Measurements from ENCODE around the gene MEN1. TPM values are rescaled to one million over a fixed set of nuclear protein-coding genes. Genes with fewer than 3 reads are reported as not detected.

Gene MEN1
- total and polyA plus RNA-seq, 9 of the 15 experiments (the other 6 are each of a cell fraction or from before 2014, with no cell fraction given), result 3.4 to 57.2 (median 19.3) TPM

- no peak overlapping the region; a peak in 1 of 4 replicates for H3K9ac ChIP-seq (ENCODE audit: insufficient read depth in 1 of 2, low read depth in 2 of 2, low read length in 2 of 2)
- no peak overlapping the region for H3K4me2 ChIP-seq (ENCODE audit: insufficient read depth, low read length)
- H3K4me3 ChIP-seq, result no peak overlapping the region
- POLR2A ChIA-PET, result interaction anchor here (0.6 to 2.0 kb wide), 5 partner anchors 9 to 28 kb away, joined by 3 to 6 read pairs (median 3); partner anchors contain the start of genes MAP4K2 and SF1
- FAIRE-seq (no peak), ATAC-seq (no peak), DNase-seq (ENCODE audit: extremely low read depth in 1 of 4, low spot score in 3 of 4) (no peak)
- intact Hi-C loops (cut with micrococcal nuclease), result no loop called here
- H4K20me1 ChIP-seq (replicated peaks; ENCODE audit: control insufficient read depth, insufficient read depth, low read length), result no peaks in the 10 kb centered on the region
- in situ Hi-C loops (cut with MboI), result no loop called here
- BruUV-seq (replicated peaks), result no TSS peak
- CTCF ChIA-PET (ENCODE audit: low intra/inter-chr PET ratio), result no interaction called here
- peaks cover 0 to 41% of the 10 kb centered on the region in 2 experiments; a peak in 3 of 5 replicates for H3K4me1 ChIP-seq (replicated peaks in 1 of 2; ENCODE audit: control insufficient read depth in 2 of 2, insufficient read depth in 2 of 2, low read length in 2 of 2)
- H3K9me3 ChIP-seq (replicated peaks; ENCODE audit: control insufficient read depth, insufficient read depth, low read depth, low read length), result no peaks in the 10 kb centered on the region
- 81% methylated on average over 10 of the region's 10 CpGs for WGBS (ENCODE audit: insufficient coverage, low coverage, missing lambda C conversion rate)
- no peaks in the 10 kb centered on the region for H3K79me2 ChIP-seq (ENCODE audit: control insufficient read depth, insufficient read depth, low read length)
- H3K27me3 ChIP-seq (ENCODE audit: control insufficient read depth in 2 of 2, insufficient read depth in 2 of 2, low read length in 2 of 2), result no peaks in the 10 kb centered on the region
- H3K27ac ChIP-seq (ENCODE audit: extremely low read depth, low read depth, low read length), result no peak overlapping the region
- H3K9me1 ChIP-seq (ENCODE audit: control insufficient read depth, insufficient read depth, low read length), result no peaks in the 10 kb centered on the region
- no peaks in the 10 kb centered on the region for H3K36me3 ChIP-seq (ENCODE audit: control insufficient read depth, insufficient read depth, low read length)
- H2AFZ ChIP-seq (ENCODE audit: low read depth, low read length), result no peak overlapping the region
- no peak for TF ChIP-seq BRF1 (IDR thresholded peaks at IDR 0.05; ENCODE audit: borderline replicate concordance, extremely low read depth, insufficient read length)
- TF ChIP-seq, protein P1, sequence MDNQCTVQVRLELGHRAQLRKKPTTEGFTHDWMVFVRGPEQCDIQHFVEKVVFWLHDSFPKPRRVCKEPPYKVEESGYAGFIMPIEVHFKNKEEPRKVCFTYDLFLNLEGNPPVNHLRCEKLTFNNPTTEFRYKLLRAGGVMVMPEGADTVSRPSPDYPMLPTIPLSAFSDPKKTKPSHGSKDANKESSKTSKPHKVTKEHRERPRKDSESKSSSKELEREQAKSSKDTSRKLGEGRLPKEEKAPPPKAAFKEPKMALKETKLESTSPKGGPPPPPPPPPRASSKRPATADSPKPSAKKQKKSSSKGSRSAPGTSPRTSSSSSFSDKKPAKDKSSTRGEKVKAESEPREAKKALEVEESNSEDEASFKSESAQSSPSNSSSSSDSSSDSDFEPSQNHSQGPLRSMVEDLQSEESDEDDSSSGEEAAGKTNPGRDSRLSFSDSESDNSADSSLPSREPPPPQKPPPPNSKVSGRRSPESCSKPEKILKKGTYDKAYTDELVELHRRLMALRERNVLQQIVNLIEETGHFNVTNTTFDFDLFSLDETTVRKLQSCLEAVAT (IDR thresholded peaks at IDR 0.05), result no peak
- TF ChIP-seq, protein P2, sequence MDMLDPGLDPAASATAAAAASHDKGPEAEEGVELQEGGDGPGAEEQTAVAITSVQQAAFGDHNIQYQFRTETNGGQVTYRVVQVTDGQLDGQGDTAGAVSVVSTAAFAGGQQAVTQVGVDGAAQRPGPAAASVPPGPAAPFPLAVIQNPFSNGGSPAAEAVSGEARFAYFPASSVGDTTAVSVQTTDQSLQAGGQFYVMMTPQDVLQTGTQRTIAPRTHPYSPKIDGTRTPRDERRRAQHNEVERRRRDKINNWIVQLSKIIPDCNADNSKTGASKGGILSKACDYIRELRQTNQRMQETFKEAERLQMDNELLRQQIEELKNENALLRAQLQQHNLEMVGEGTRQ (CRISPR knock-in tag; IDR thresholded peaks at IDR 0.05), result no peak
- no peak for TF ChIP-seq L3MBTL2 (IDR thresholded peaks at IDR 0.05)
- no peak for TF ChIP-seq HDAC6 (IDR thresholded peaks at IDR 0.05; ENCODE audit: low read depth, low read length)
- TF ChIP-seq TAF9B (IDR thresholded peaks at IDR 0.05; ENCODE audit: partially characterized antibody), result no peak
- no peak for TF ChIP-seq ADNP (tag; IDR thresholded peaks at IDR 0.05)
- TF ChIP-seq, protein P3, sequence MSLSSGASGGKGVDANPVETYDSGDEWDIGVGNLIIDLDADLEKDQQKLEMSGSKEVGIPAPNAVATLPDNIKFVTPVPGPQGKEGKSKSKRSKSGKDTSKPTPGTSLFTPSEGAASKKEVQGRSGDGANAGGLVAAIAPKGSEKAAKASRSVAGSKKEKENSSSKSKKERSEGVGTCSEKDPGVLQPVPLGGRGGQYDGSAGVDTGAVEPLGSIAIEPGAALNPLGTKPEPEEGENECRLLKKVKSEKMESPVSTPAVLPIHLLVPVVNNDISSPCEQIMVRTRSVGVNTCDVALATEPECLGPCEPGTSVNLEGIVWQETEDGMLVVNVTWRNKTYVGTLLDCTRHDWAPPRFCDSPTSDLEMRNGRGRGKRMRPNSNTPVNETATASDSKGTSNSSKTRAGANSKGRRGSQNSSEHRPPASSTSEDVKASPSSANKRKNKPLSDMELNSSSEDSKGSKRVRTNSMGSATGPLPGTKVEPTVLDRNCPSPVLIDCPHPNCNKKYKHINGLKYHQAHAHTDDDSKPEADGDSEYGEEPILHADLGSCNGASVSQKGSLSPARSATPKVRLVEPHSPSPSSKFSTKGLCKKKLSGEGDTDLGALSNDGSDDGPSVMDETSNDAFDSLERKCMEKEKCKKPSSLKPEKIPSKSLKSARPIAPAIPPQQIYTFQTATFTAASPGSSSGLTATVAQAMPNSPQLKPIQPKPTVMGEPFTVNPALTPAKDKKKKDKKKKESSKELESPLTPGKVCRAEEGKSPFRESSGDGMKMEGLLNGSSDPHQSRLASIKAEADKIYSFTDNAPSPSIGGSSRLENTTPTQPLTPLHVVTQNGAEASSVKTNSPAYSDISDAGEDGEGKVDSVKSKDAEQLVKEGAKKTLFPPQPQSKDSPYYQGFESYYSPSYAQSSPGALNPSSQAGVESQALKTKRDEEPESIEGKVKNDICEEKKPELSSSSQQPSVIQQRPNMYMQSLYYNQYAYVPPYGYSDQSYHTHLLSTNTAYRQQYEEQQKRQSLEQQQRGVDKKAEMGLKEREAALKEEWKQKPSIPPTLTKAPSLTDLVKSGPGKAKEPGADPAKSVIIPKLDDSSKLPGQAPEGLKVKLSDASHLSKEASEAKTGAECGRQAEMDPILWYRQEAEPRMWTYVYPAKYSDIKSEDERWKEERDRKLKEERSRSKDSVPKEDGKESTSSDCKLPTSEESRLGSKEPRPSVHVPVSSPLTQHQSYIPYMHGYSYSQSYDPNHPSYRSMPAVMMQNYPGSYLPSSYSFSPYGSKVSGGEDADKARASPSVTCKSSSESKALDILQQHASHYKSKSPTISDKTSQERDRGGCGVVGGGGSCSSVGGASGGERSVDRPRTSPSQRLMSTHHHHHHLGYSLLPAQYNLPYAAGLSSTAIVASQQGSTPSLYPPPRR (CRISPR knock-in tag; IDR thresholded peaks at IDR 0.05; ENCODE audit: borderline replicate concordance), result no peak
- no peak for TF ChIP-seq ZNF12 (CRISPR knock-in tag; IDR thresholded peaks at IDR 0.05)
- TF ChIP-seq GATA2 (CRISPR knock-in tag; IDR thresholded peaks at IDR 0.05), result no peak
- no peak for TF ChIP-seq ZBTB17 (CRISPR knock-in tag; IDR thresholded peaks at IDR 0.05)
- TF ChIP-seq MBD1 (CRISPR knock-in tag; IDR thresholded peaks at IDR 0.05), result no peak
- TF ChIP-seq ZNF23 (CRISPR knock-in tag; IDR thresholded peaks at IDR 0.05), result no peak
Observed at GRCh38 chr11:64794526-64794925, 15.8 kb downstream of the MEN1 start.
